IMR-90 (cell line): Measurements from ENCODE around the gene OR8G1. TPM values are rescaled to one million over a fixed set of nuclear protein-coding genes. Genes with fewer than 3 reads are reported as not detected.
"Not testable (repeated sequence)": the region's sequence is repeated elsewhere in the genome, so short reads cannot be mapped to it uniquely, and the experiment has no call there.

Experiments
- ATAC-seq: fragments of 200-7000 bp; cut with Tn5 transposase; 2 replicates; pipeline ENCODE4 v1.9.1; 2020; ENCODE audit warnings: low read depth, mild to moderate bottlenecking, moderate library complexity
- BruUV-seq: library from RNA; stranded (reverse); fragments of 400-500 nt; replicated peaks from 2 replicates; lab custom pipeline; 2021; lab: Mats Ljungman, UMichigan
- CTCF ChIA-PET: fragments of 300-600 bp; formaldehyde crosslinking; extraction: SDS; loops from one replicate; lab custom pipeline; 2021; ENCODE audit warnings: antibody characterized with exemption; lab: Yijun Ruan, JAX
- POLR2A ChIA-PET: fragments of 300-600 bp; sonication (Branson Sonifier 250); formaldehyde crosslinking; loops from one replicate; lab custom pipeline; 2022; ENCODE audit warnings: antibody characterized with exemption; ENCODE audit not compliant: unreplicated experiment; lab: Charles Lee
- DNase-seq: peaks from one replicate; pipeline ENCODE4 v3.0.0; 2013
- H2AFZ ChIP-seq: replicated peaks from 2 replicates; pipeline ENCODE3; 2013; ENCODE audit warnings: low read length, mild to moderate bottlenecking; ENCODE audit not compliant: poor library complexity
- H2AK5ac ChIP-seq: 2 replicates; pipeline ENCODE4 v1.6.1; 2013; ENCODE audit warnings: low read depth, low read length, inconsistent platforms
- H2AK9ac ChIP-seq: replicated peaks from 2 replicates; pipeline ENCODE3; 2013; ENCODE audit warnings: mild to moderate bottlenecking, low read depth, low read length, moderate library complexity; ENCODE audit not compliant: poor library complexity
- H2BK120ac ChIP-seq: 2 replicates; pipeline ENCODE4 v1.6.1; 2013; ENCODE audit warnings: low read depth, low read length, inconsistent platforms
- H2BK15ac ChIP-seq: 3 replicates; pipeline ENCODE4 v1.6.1; 2013; ENCODE audit warnings: low read depth, low read length, inconsistent platforms
- H2BK20ac ChIP-seq: 2 replicates; pipeline ENCODE4 v1.6.1; 2013; ENCODE audit warnings: low read depth, mild to moderate bottlenecking, inconsistent platforms, low read length, moderate library complexity
- H2BK5ac ChIP-seq: 2 replicates; pipeline ENCODE4 v1.6.1; 2013; ENCODE audit warnings: mild to moderate bottlenecking, low read depth, low read length, inconsistent platforms; ENCODE audit not compliant: poor library complexity, severe bottlenecking
- H3K14ac ChIP-seq: replicated peaks from 2 replicates; pipeline ENCODE4 v1.6.1; 2013; ENCODE audit warnings: low read depth, low read length, inconsistent platforms
- H3K18ac ChIP-seq: 2 replicates; pipeline ENCODE4 v1.6.1; 2013; ENCODE audit warnings: low read depth, low read length, control low read depth
- H3K23ac ChIP-seq: 2 replicates; pipeline ENCODE4 v1.6.1; 2013; ENCODE audit warnings: low read depth, low read length, inconsistent platforms
- H3K27ac ChIP-seq: 2 replicates; pipeline ENCODE4 v1.5.1; 2013; ENCODE audit warnings: mild to moderate bottlenecking, control low read depth, low read length; ENCODE audit not compliant: insufficient read depth
- H3K27me3 ChIP-seq: 2 replicates; pipeline ENCODE4 v1.6.1; 2013; ENCODE audit warnings: low read length; ENCODE audit not compliant: control insufficient read depth, insufficient read depth
- H3K36me3 ChIP-seq: 2 replicates; pipeline ENCODE4 v1.6.1; 2013; ENCODE audit warnings: low read length, mixed read lengths; ENCODE audit not compliant: control insufficient read depth, insufficient read depth
- H3K4ac ChIP-seq: 2 replicates; pipeline ENCODE4 v1.6.1; 2013; ENCODE audit warnings: low read depth, low read length, inconsistent platforms
- H3K4me1 ChIP-seq: 2 replicates; pipeline ENCODE4 v1.6.1; 2013; ENCODE audit warnings: low read length, mixed read lengths; ENCODE audit not compliant: control insufficient read depth, insufficient read depth
- H3K4me2 ChIP-seq: 2 replicates; pipeline ENCODE4 v1.6.1; 2013; ENCODE audit warnings: low read depth, mild to moderate bottlenecking, control low read depth, low read length, moderate library complexity
- H3K4me3 ChIP-seq: 2 replicates; pipeline ENCODE4 v1.5.1; 2013; ENCODE audit warnings: low read depth, mild to moderate bottlenecking, control low read depth, low read length, moderate library complexity; ENCODE audit not compliant: insufficient read depth
- H3K56ac ChIP-seq: 2 replicates; pipeline ENCODE4 v1.6.1; 2013; ENCODE audit warnings: low read length, inconsistent platforms; ENCODE audit not compliant: insufficient read depth; ENCODE audit errors: extremely low read depth
- H3K79me1 ChIP-seq, 2 experiments: 2 replicates each; pipeline ENCODE4 v1.6.1; 2013; ENCODE audit warnings: low read length in 2 of 2, inconsistent platforms in 1 of 2, low read depth in 1 of 2
- H3K9ac ChIP-seq: 2 replicates; pipeline ENCODE4 v1.6.1; 2013; ENCODE audit warnings: low read depth, low read length, control low read depth
- H3K9me1 ChIP-seq: 2 replicates; pipeline ENCODE4 v1.6.1; 2013; ENCODE audit warnings: low read length, inconsistent platforms; ENCODE audit not compliant: insufficient read depth
- H3K9me3 ChIP-seq: 2 replicates; pipeline ENCODE4 v1.6.1; 2013; ENCODE audit warnings: low read length; ENCODE audit not compliant: control insufficient read depth, insufficient read depth
- H4K20me1 ChIP-seq: 2 replicates; pipeline ENCODE4 v1.6.1; 2013; ENCODE audit warnings: low read length, inconsistent platforms; ENCODE audit not compliant: insufficient read depth
- H4K5ac ChIP-seq: 2 replicates; pipeline ENCODE4 v1.6.1; 2013; ENCODE audit warnings: mild to moderate bottlenecking, low read depth, low read length, control low read depth
- H4K8ac ChIP-seq, 2 experiments: 2 replicates each; pipeline ENCODE4 v1.6.1; 2013; ENCODE audit warnings: low read depth in 2 of 2, low read length in 2 of 2, control low read depth in 1 of 2, inconsistent platforms in 1 of 2
- H4K91ac ChIP-seq: 2 replicates; pipeline ENCODE4 v1.6.1; 2013; ENCODE audit warnings: low read depth, low read length, inconsistent platforms; ENCODE audit not compliant: insufficient read depth
- MAZ ChIP-seq: IDR thresholded peaks from 2 replicates; pipeline ENCODE4 v1.6.1; 2012; ENCODE audit warnings: low read depth, mild to moderate bottlenecking, low read length, improper control_type of control experiment, moderate library complexity, borderline replicate concordance
- WGBS, 2 experiments: methylation state at CpG; one replicate each; pipeline versions ENCODE4 v1.1.5 to v1.1.7; 2013; ENCODE audit warnings: missing lambda C conversion rate in 2 of 2; ENCODE audit not compliant: insufficient read length in 1 of 2; ENCODE audit errors: extremely low coverage in 2 of 2; 5-methylcytosine and 5-hydroxymethylcytosine counted together
- dilution Hi-C: fragments of 300-500 bp; cut with HindIII; formaldehyde crosslinking; loops from one replicate; pipeline ENCODE4 v1.14.3; 2018; ENCODE audit warnings: low sequenced_read_pairs; ENCODE audit not compliant: unreplicated experiment
- in situ Hi-C: fragments of 300-500 bp; cut with MboI; formaldehyde crosslinking; loops from 3 replicates; pipeline ENCODE4 v1.14.3; 2019; ENCODE audit warnings: low sequenced_read_pairs, inconsistent platforms, mixed read lengths
- intact Hi-C: fragments of 100-400 bp; cut with micrococcal nuclease; formaldehyde crosslinking; loops from 2 replicates; pipeline ENCODE4 v1.10.0; 2022
- polyA plus RNA-seq, 3 experiments: library from polyadenylated mRNA; depleted of rRNA; stranded (reverse); fragments of >200 nt; gene quantifications; 2 replicates each; pipeline ENCODE4 v1.2.3, GENCODE V29; 2012; ENCODE audit warnings: low replicate concordance in 1 of 3
- total RNA-seq: library from RNA; depleted of rRNA; stranded (reverse); fragments of >200 nt; gene quantifications from 2 replicates; pipeline ENCODE4 v1.2.3, GENCODE V29; 2012

Gene OR8G1
- total and polyA plus RNA-seq, 2 of the 4 experiments (the other 2 are of a cell fraction) = not detected

GRCh38 chr11:124222407-124222806, 18.5 kb upstream of the OR8G1 start:
- intact Hi-C loops (no loop called here), dilution Hi-C loops (no loop called here), in situ Hi-C loops (no loop called here)
- Histone ChIP-seq H4K91ac (no peak overlapping the region), H3K23ac (no peak overlapping the region), H3K56ac (no peak overlapping the region), H4K8ac (no peak overlapping the region), H2BK120ac (no peak overlapping the region), H3K4me1 (no peaks in the 10 kb centered on the region), H3K36me3 (no peaks in the 10 kb centered on the region), H3K18ac (no peak overlapping the region), H4K20me1 (no peaks in the 10 kb centered on the region), H4K5ac (no peak overlapping the region), H2BK15ac (no peak overlapping the region), H3K4me2 (no peak overlapping the region), H2AK9ac (no peak overlapping the region), H3K4me3 (no peak overlapping the region), H3K9ac (no peak overlapping the region), H2BK20ac (no peak overlapping the region), H2AK5ac (no peak overlapping the region), H3K79me1 (no peaks in the 10 kb centered on the region), H3K27ac (no peak overlapping the region), H3K4ac (no peak overlapping the region), H3K14ac (no peak overlapping the region), H2AFZ (no peak overlapping the region), H3K9me1 (no peaks in the 10 kb centered on the region), H3K27me3 (no peaks in the 10 kb centered on the region; the same call in 1 of the 2 replicates), H2BK5ac (no peak overlapping the region), H3K9me3 (no peaks in the 10 kb centered on the region)
- TF ChIP-seq MAZ = no peak
- BruUV-seq = no TSS peak
- ChIA-PET CTCF (no interaction called here), POLR2A (no interaction called here)
- DNase-seq = no peak
- ATAC-seq = no peak
- WGBS, 2 experiments = no CpG with 5 or more reads among the region's 2 CpGs

GRCh38 chr11:124224618-124225423, 16.1 kb upstream of the OR8G1 start:
- in situ Hi-C loops = not testable (repeated sequence)

More at GRCh38 chr11:124224618-124225423, 16.1 kb upstream of the OR8G1 start:
- H3K9me1 ChIP-seq, H3K4me3 ChIP-seq, CTCF ChIA-PET, intact Hi-C loops, BruUV-seq, H2AFZ ChIP-seq, H4K8ac ChIP-seq, H3K27ac ChIP-seq, H4K91ac ChIP-seq, H3K23ac ChIP-seq, H3K9ac ChIP-seq, H2BK5ac ChIP-seq, H3K4me2 ChIP-seq, H2BK15ac ChIP-seq, H2BK20ac ChIP-seq, H3K56ac ChIP-seq, DNase-seq, H3K36me3 ChIP-seq, H3K79me1 ChIP-seq, ATAC-seq, H4K20me1 ChIP-seq, H3K4ac ChIP-seq, H3K14ac ChIP-seq, H3K9me3 ChIP-seq, H2AK5ac ChIP-seq, H3K27me3 ChIP-seq, POLR2A ChIA-PET, H2BK120ac ChIP-seq, H4K5ac ChIP-seq, H2AK9ac ChIP-seq, dilution Hi-C loops, H3K4me1 ChIP-seq, H3K18ac ChIP-seq: not testable (repeated sequence)
- no CpG with 5 or more reads among the region's 9 CpGs for WGBS, 2 experiments
